Body of pancreas (tissue), 4 donors: Measurements from ENCODE around the gene DR1. TPM values are rescaled to one million over a fixed set of nuclear protein-coding genes. Genes with fewer than 3 reads are reported as not detected.
"Not testable (repeated sequence)": the region's sequence is repeated elsewhere in the genome, so short reads cannot be mapped to it uniquely, and the experiment has no call there.

ENCODE experiments used
- ATAC-seq: fragments of 150-250 bp; one replicate; pipeline ENCODE4 v1.9.1; 2016
- DNase-seq, 4 donors: peaks; one replicate each; pipeline ENCODE4 v3.0.0-alpha.2; 2019
- H3K27ac ChIP-seq, 4 donors: fragments of 200-600 bp; sonication (generic); 1 replicate in 3 of 4; 2 replicates in 1 of 4; pipeline versions ENCODE4 v1.5.1 to v1.6.1; 2016 to 2019; ENCODE audit warnings: mild to moderate bottlenecking in 1 of 4, mixed read lengths in 1 of 4, moderate library complexity in 1 of 4
- H3K27me3 ChIP-seq, 2 donors: fragments of 200-600 bp; sonication (generic); one replicate each; pipeline ENCODE4 v1.6.0; 2016; ENCODE audit warnings: mild to moderate bottlenecking in 1 of 2
- H3K36me3 ChIP-seq, 2 donors: fragments of 200-600 bp; sonication (generic); replicated peaks in 1 of 2; 2 replicates each; pipeline ENCODE4 v1.5.1; 2016; ENCODE audit warnings: low read depth in 2 of 2; ENCODE audit not compliant: insufficient read depth in 1 of 2
- H3K4me1 ChIP-seq: fragments of 200-600 bp; sonication (generic); one replicate; pipeline ENCODE4 v1.6.0; 2016
- H3K4me3 ChIP-seq, 2 donors: fragments of 200-600 bp; sonication (generic); 1 replicate in 1 of 2; 2 replicates in 1 of 2; pipeline ENCODE4 v1.5.1; 2016 to 2019
- H3K9me3 ChIP-seq, 3 donors: fragments of 200-600 bp; sonication (generic); 1 replicate in 2 of 3; 2 replicates in 1 of 3; pipeline ENCODE4 v1.5.1; 2016
- POLR2A ChIP-seq, 3 donors: fragments of 450-650 bp; IDR thresholded peaks; one replicate each; pipeline ENCODE4 v1.6.1; 2016; ENCODE audit warnings: antibody characterized with exemption in 3 of 3, mild to moderate bottlenecking in 2 of 3
- WGBS, 2 donors: methylation state at CpG; one replicate each; pipeline ENCODE4 v1.1.5; 2017; 5-methylcytosine and 5-hydroxymethylcytosine counted together
- intact Hi-C: fragments of 100-400 bp; cut with DNase I; formaldehyde crosslinking; loops from one replicate; pipeline ENCODE4 v1.15.1; 2023
- total RNA-seq, 2 donors: library from RNA; depleted of rRNA; stranded (reverse); fragments of >200 nt; gene quantifications; one replicate each; pipeline ENCODE4 v1.1.0, GENCODE V29; 2016
- TF ChIP-seq, protein P1 (sequence below), 7 experiments: fragments of 450-650 bp in 4 of 7; fragments of 200-600 bp in 3 of 7; sonication (generic) in 3 of 7; IDR thresholded peaks; one replicate each; pipeline ENCODE4 v1.5.1; 2016 to 2019; ENCODE audit warnings: antibody characterized with exemption in 7 of 7

The DR1 gene
- total RNA-seq, 2 donors from 2014 or later, result 9.9 to 23.3 TPM

GRCh38 chr1:93362237-93362636, 16.5 kb downstream of the DR1 start:
- Histone ChIP-seq H3K9me3 (no peaks in the 10 kb centered on the region), H3K36me3 (no peaks in the 10 kb centered on the region), H3K27ac (peak overlapping the region in 1 of 4 donors; percentile 38), H3K4me3 (no peak overlapping the region), H3K4me1 (peaks cover 18% of the 10 kb centered on the region), H3K27me3 (no peaks in the 10 kb centered on the region)
- ATAC-seq (no peak), DNase-seq (no peak)
- intact Hi-C loops, result no loop called here
- no peak for TF ChIP-seq POLR2A (IDR thresholded peaks at IDR 0.05)
- TF ChIP-seq, protein P1, sequence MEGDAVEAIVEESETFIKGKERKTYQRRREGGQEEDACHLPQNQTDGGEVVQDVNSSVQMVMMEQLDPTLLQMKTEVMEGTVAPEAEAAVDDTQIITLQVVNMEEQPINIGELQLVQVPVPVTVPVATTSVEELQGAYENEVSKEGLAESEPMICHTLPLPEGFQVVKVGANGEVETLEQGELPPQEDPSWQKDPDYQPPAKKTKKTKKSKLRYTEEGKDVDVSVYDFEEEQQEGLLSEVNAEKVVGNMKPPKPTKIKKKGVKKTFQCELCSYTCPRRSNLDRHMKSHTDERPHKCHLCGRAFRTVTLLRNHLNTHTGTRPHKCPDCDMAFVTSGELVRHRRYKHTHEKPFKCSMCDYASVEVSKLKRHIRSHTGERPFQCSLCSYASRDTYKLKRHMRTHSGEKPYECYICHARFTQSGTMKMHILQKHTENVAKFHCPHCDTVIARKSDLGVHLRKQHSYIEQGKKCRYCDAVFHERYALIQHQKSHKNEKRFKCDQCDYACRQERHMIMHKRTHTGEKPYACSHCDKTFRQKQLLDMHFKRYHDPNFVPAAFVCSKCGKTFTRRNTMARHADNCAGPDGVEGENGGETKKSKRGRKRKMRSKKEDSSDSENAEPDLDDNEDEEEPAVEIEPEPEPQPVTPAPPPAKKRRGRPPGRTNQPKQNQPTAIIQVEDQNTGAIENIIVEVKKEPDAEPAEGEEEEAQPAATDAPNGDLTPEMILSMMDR (IDR thresholded peaks at IDR 0.05), result no peak
- WGBS, 2 donors, result 16 to 18% methylated on average over 3 of the region's 3 CpGs

DNA sequence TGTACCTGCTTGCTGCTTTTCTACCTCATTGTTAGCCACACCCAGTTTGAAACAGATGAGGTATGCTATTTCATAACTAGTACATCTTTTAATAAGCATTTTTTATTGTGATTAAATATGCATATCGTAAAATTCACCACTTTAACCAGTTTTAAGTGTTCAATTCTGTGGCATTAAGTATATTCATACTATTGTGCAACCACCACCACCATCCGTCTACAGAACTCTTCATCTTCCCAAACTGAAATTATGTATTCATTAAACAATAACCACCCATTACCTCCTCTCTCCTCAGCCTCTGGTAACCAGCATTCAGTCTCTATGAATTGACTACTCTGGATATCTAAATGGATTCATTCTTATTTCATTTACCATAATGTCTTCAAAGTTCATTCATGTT, 20.1 kb downstream of the DR1 start:
- Histone ChIP-seq H3K27ac (no peak overlapping the region), H3K36me3 (peaks cover 0 to 2% of the 10 kb centered on the region in 2 donors), H3K27me3 (no peaks in the 10 kb centered on the region), H3K4me1 (no peaks in the 10 kb centered on the region), H3K4me3 (no peak overlapping the region), H3K9me3 (no peaks in the 10 kb centered on the region)
- ATAC-seq, result no peak
- 88 to 94% methylated on average over 2 of the region's 2 CpGs for WGBS, 2 donors
- intact Hi-C loops, result no loop called here
- DNase-seq, result no peak
- no peak for TF ChIP-seq POLR2A (IDR thresholded peaks at IDR 0.05)
- TF ChIP-seq, protein P1 (IDR thresholded peaks at IDR 0.05), result no peak

DNA sequence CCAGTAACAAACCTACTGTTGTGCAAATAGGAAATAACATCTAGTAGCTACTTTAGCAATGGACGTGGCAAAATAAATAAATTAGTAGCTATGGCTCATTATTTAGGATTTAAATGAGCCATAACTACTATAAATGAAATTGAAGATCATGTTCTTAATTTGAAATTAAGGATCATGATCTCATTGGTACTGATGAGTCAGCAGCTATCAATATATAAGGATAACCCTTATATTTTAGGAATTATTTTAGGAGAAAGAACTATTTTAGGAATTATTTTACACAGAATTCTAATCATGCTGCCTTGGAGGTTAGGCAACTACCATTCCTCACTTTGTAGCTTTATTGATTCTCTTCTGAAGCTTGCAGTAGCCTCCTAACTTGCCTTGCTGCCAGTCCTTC, 24.0 kb downstream of the DR1 start:
- no peak overlapping the region for H3K4me3 ChIP-seq
- H3K9me3 ChIP-seq, result no peaks in the 10 kb centered on the region
- DNase-seq, result no peak
- TF ChIP-seq, protein P1 (IDR thresholded peaks at IDR 0.05), result no peak
- no peak for TF ChIP-seq POLR2A (IDR thresholded peaks at IDR 0.05)
- 87 to 90% methylated on average over 1 of the region's 1 CpG for WGBS, 2 donors
- no peaks in the 10 kb centered on the region for H3K4me1 ChIP-seq
- no peak overlapping the region for H3K27ac ChIP-seq
- H3K36me3 ChIP-seq, result peaks cover 0 to 4% of the 10 kb centered on the region in 2 donors
- no peak for ATAC-seq
- H3K27me3 ChIP-seq, result no peaks in the 10 kb centered on the region
- intact Hi-C loops, result no loop called here

GRCh38 chr1:93374334-93375106, 28.8 kb downstream of the DR1 start:
- Histone ChIP-seq H3K27me3 (no peaks in the 10 kb centered on the region), H3K4me1 (no peaks in the 10 kb centered on the region), H3K27ac (no peak overlapping the region), H3K9me3 (no peaks in the 10 kb centered on the region), H3K36me3 (peaks cover 0 to 3% of the 10 kb centered on the region in 2 donors), H3K4me3 (no peak overlapping the region)
- no peak for ATAC-seq
- WGBS, 2 donors, result 98 to 100% methylated on average over 3 to 5 of the region's 5 CpGs
- no peak for DNase-seq
- intact Hi-C loops, result no loop called here
- TF ChIP-seq POLR2A (IDR thresholded peaks at IDR 0.05), result no peak
- TF ChIP-seq, protein P1 (IDR thresholded peaks at IDR 0.05), result no peak

- H3K4me1 ChIP-seq, result no peaks in the 10 kb centered on the region
- no peaks in the 10 kb centered on the region for H3K27me3 ChIP-seq
- no peak for TF ChIP-seq POLR2A (IDR thresholded peaks at IDR 0.05)
- TF ChIP-seq, protein P1 (IDR thresholded peaks at IDR 0.05), result no peak
- H3K4me3 ChIP-seq, result no peak overlapping the region
- H3K36me3 ChIP-seq, result no peaks in the 10 kb centered on the region
- ATAC-seq, result no peak
- 93 to 97% methylated on average over 3 of the region's 3 CpGs for WGBS, 2 donors
- H3K9me3 ChIP-seq, result peaks cover 0 to 5% (median 0%) of the 10 kb centered on the region in 3 donors
- intact Hi-C loops, result no loop called here
- DNase-seq, result no peak
- no peak overlapping the region for H3K27ac ChIP-seq
Observed at GRCh38 chr1:93384656-93385055, 38.9 kb downstream of the DR1 start.

DNA sequence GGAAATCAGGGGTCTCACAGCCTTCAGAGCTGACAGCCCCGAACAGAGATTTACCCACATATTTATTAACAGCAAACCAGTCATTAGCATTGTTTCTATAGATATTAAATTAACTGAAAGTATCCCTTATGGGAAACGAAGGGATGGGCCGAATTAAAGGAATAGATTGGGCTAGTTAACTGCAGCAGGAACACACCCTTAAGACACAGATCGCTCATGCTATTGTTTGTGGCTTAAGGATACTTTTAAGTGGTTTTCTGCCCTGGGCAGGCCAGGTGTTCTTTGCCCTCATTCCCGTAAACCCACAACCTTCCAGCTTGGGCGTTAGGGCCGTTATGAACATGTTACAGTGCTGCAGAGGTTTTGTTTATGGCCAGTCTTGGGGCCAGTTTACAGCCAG, 40.6 kb downstream of the DR1 start:
- H3K4me3 ChIP-seq, DNase-seq, intact Hi-C loops, H3K27me3 ChIP-seq, H3K4me1 ChIP-seq, H3K9me3 ChIP-seq, ATAC-seq, H3K36me3 ChIP-seq, H3K27ac ChIP-seq: not testable (repeated sequence)
- 83 to 91% methylated on average over 7 of the region's 7 CpGs for WGBS, 2 donors
